HG03342 (cell line): Measurements from ENCODE around the gene KIF4A.
"Not testable (repeated sequence)": the region's sequence is repeated elsewhere in the genome, so short reads cannot be mapped to it uniquely, and the experiment has no call there.

Experiments used
- ATAC-seq: cut with Tn5 transposase; IDR thresholded peaks from one replicate; pipeline ENCODE4 v1.9.1; 2021; ENCODE audit warnings: mild to moderate bottlenecking, moderate library complexity; ENCODE audit not compliant: unreplicated experiment

The KIF4A gene

GRCh38 chrX:70386235-70386634 lies 96.3 kb downstream of the KIF4A start:
- no peak for ATAC-seq

GRCh38 chrX:70398899-70399298 lies 109.0 kb downstream of the KIF4A start:
- no peak for ATAC-seq

- not testable (repeated sequence) for ATAC-seq
Observed at GRCh38 chrX:70400181-70400580, 110.3 kb downstream of the KIF4A start.

GRCh38 chrX:70402721-70403120 lies 112.8 kb downstream of the KIF4A start:
- no peak for ATAC-seq

GRCh38 chrX:70405003-70405402 lies 115.1 kb downstream of the KIF4A start:
- ATAC-seq = no peak

GRCh38 chrX:70410921-70411320 lies 121.0 kb downstream of the KIF4A start:
- no peak for ATAC-seq

- no peak for ATAC-seq
Observed at GRCh38 chrX:70411475-70411874, 121.6 kb downstream of the KIF4A start.

GRCh38 chrX:70421618-70422017 lies 131.7 kb downstream of the KIF4A start:
- ATAC-seq = no peak

GRCh38 chrX:70422851-70423341 lies 133.0 kb downstream of the KIF4A start, which contains the start of gene GDPD2:
Gene GDPD2 (plus strand): TSS chrX:70423314. CDS start chrX:70424985, 1,671 bp downstream.
- ATAC-seq = no peak

GRCh38 chrX:70423936-70424675 lies 134.2 kb downstream of the KIF4A start:
- ATAC-seq = no peak

- ATAC-seq = no peak
Observed at GRCh38 chrX:70424801-70425200, 134.9 kb downstream of the KIF4A start.

GRCh38 chrX:70426286-70427278 lies 136.7 kb downstream of the KIF4A start:
- ATAC-seq = no peak

GRCh38 chrX:70427365-70427764 lies 137.5 kb downstream of the KIF4A start:
- no peak for ATAC-seq

GRCh38 chrX:70429759-70430158 lies 139.9 kb downstream of the KIF4A start:
- ATAC-seq = no peak

- no peak for ATAC-seq
Observed at GRCh38 chrX:70432936-70433847, 143.3 kb downstream of the KIF4A start.

- peak; percentile 49 for ATAC-seq
Observed at GRCh38 chrX:70433848-70434351, 144.0 kb downstream of the KIF4A start.

- ATAC-seq = peak; percentile 46
Observed at GRCh38 chrX:70434352-70434866, 144.5 kb downstream of the KIF4A start.

- no peak for ATAC-seq
Observed at GRCh38 chrX:70434914-70435586, 145.1 kb downstream of the KIF4A start.

GRCh38 chrX:70436343-70436742 lies 146.4 kb downstream of the KIF4A start:
- no peak for ATAC-seq
